Measurements from ENCODE around the gene GSTM3.
"Not testable (repeated sequence)": the region's sequence is repeated elsewhere in the genome, so short reads cannot be mapped to it uniquely, and the experiment has no call there.

The GSTM3 gene

GRCh38 chr1:109773900-109774485 is 33.2 kb upstream of the GSTM3 start:
- DNase-seq: no peak

DNA sequence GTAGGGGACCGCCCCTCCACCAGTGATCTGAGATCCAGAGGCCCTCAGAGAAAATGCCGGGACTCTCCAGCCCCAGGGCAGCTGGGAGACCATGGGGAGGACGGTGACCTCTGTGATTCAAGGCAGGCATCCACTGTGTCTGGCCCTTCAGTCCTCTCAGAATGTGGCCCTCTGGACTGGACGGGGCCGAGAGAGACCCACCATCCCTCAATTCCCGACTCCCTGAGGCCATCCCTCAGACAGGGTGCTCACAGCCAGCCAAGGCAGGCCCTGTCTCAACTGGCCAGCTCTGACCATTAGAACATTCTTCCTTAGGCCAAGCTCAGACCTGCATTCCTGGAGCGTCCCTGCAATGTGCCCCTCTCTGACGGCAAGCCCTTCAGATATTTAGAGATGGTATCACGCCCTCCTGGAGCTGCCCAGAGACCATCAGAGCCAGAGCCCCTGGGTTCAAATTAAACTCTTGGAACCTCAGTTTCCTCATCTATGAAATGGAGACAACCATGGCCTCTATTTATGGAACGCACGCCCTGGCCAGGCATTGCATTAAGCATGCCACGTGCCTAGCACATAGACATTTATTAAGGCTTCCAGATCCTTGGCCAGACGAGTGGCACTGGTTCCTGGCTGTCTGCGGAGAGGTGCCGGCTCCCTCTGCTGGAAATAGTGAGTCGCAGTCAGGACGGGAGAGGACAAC is 32.5 kb upstream of the GSTM3 start:
- peak; percentile 66 for DNase-seq

- no peak for DNase-seq
Observed at GRCh38 chr1:109772658-109773202, 31.9 kb upstream of the GSTM3 start.

DNA sequence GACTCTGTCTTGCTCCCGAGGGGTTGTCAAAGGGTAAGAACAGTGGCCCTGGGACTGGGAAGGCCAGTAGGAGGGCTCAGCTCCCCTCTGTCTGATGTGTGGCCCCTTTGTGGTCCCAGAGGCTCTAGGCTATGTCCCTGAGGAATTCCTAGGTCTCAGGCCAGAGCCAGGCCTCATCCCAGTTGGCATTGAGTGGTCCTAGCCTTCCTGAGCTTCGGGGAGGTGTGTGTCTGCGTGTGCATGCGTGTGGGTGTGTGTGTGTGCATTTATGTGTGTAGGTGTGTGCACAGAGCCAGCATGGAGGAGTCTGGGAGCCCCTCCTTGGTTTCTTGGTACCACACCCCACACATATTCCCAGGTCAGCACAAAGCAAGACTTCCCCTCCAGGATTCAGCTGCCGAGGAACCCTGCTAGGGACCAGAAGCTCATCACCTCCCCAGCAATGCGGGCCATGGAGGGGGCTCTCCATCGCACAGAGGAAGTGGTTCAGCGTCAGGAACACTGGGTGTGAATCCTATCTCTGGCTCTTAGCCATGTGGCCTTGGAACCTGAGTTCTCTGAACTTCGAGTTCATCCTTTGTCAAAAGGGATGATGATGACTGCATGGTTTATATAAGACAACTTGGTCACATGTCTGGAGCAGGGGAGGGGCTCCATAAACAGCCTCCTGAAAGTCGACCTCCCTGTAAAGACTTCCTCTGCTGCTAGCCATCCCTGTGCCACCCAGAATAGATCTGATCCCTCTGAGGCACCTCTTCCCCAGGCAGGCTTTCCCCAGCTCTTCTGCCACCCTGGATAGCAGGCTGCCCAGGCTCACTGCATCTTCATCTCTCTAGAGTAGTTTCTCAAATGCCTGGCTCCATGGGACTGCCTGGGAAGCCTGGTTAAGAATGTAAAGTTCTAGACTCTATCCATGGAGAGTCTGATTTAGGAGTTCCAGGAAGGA is 31.1 kb upstream of the GSTM3 start:
- no peak for DNase-seq

DNA sequence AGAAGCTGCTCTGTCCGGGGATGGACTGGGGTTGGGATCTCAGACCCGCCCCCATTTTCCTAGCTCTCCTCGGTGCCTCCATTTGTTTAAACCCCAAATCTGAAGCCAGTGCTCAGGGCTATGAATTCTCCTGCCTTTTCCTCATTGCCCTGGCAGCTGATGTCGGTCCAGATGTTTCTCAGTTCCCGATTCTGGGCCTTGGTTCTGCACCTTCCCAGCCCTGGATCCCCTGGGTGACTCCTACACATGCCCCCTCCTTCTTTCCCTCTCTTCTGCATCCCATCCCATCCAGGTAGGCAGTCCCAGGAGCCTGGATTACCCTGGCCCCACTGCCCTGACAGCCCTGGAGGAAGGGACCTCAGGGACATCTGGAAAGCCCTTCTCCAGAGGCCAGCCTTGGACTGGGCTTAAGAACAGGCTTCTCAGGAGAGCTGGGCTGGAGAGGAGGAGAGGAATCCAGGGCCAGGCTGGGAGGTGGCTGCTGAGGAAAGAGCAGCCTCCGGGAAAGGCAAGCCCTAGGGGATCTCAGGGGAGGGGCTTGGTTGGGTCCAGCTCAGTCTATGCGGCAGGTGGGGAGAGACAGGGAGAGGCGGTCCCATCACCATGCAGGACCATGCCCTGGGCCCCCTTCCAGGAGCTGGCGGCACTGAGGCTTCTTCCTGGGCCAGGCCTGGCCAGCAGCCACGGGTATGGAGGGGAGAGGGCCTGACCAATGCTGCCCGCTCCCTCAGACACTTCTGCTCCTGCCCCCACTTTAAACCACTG is 29.7 kb upstream of the GSTM3 start:
- no peak for DNase-seq

- DNase-seq: no peak
Observed at GRCh38 chr1:109769330-109770078, 28.7 kb upstream of the GSTM3 start.

GRCh38 chr1:109768820-109769219 is 28.0 kb upstream of the GSTM3 start:
- no peak for DNase-seq

GRCh38 chr1:109768335-109768650 is 27.5 kb upstream of the GSTM3 start:
- no peak for DNase-seq

DNA sequence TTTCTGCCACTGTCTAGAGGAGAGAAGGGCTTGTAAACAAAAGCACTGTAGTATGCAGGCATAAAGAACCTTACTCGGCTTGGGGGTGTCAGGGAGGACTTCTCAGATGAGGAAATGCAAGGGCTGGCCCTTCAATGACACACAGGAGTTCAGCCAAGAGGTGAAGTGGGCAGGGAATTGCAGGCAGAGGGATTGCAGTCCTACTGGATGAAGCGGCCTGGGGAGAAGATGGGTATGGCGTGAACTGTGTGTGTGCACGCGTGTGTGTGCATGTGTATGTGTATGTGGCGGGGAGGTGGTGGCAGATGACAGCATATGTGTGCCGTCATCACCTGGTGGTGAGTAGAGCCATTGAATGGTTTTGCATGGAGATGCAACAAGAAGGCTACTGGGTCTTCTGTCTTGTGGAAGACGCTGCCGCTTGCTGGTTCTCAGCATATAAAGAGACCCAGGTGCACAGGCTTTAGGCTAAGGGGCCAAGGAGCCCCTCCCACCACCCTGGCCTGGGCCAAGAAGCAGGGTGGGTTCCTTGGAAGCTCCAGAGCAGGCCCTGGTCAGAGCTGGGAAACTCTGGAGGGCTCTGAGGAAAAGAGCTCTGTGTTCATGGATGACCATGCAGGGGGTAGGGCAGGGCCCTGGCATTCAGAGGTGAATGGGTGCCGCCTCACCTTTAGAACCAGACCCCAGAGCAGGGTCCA is 26.9 kb upstream of the GSTM3 start:
- no peak for DNase-seq

DNA sequence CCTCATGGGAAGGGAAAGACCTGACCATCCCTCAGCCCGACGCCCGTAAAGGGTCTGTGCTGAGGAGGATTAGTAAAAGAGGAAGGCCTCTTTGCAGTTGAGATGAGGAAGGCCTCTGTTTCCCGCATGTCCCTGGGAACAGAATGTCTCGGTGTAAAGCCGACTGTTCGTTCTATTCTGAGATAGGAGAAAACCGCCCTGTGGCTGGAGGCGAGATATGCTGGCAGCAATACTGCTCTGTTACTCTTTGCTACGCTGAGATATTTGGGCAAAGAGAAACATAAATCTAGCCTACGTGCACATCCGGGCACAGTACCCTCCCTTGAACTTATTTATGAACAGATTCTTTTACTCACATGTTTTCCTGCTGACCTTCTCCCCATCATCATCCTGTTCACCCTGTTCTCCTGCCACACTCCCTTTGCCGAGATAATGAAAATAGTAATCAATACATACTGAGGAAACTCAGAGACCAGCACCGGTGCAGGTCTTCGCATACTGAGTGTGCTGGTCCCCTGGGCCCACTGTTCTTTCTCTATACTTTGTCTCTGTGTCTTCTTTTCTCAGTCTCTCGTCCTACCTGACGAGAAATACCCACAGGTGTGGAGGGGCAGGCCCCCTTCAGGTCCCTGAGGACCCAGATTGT is 26.3 kb upstream of the GSTM3 start:
- DNase-seq: not testable (repeated sequence)

- no peak for DNase-seq
Observed at GRCh38 chr1:109765896-109766615, 25.2 kb upstream of the GSTM3 start.

GRCh38 chr1:109765483-109765815 is 24.6 kb upstream of the GSTM3 start:
- DNase-seq: no peak

DNA sequence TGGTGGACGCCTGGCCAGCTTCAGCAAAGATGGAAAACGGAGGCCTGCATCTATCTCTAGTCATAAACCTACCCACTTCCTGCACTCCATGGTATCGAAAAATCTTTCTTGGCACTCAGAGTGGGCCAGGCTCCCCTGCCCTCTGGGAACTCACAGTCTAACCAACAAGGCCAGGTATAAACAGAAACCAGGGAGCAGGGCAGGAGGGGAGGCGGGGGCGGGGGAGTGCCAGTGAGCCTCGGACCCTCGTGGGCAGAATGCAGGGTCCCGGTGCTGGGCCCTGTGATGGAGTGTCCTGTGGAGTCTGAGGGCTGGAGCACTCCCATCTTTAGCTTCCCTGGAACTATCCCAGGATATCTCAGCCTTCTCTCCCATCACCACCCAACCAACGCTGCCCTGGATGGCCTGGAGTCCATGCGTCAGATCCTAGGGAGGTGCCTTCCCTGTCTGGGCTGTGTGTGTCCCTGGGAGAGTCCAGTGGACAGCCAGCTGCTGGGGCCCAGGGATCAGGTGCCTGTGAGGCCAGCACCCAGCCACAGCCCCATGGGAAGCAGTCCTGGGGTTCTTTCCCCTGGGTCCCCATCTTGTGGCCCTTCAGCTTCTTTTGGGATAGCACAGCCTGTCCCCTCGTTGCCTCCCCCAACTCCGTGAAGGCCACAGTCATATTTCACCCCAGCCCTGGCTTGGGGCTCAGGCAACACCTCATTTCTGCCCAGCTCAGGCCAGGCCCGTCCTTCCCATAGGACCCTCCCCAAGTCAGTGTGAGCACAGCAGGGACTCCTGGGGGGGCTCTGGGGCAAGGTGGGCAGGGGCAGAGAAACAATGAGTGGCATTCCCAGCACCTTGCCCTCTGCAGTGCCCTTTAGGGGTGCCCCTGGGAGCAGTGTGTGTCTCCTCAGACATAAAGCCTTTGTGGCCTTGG is 24.0 kb upstream of the GSTM3 start:
- no peak for DNase-seq

DNA sequence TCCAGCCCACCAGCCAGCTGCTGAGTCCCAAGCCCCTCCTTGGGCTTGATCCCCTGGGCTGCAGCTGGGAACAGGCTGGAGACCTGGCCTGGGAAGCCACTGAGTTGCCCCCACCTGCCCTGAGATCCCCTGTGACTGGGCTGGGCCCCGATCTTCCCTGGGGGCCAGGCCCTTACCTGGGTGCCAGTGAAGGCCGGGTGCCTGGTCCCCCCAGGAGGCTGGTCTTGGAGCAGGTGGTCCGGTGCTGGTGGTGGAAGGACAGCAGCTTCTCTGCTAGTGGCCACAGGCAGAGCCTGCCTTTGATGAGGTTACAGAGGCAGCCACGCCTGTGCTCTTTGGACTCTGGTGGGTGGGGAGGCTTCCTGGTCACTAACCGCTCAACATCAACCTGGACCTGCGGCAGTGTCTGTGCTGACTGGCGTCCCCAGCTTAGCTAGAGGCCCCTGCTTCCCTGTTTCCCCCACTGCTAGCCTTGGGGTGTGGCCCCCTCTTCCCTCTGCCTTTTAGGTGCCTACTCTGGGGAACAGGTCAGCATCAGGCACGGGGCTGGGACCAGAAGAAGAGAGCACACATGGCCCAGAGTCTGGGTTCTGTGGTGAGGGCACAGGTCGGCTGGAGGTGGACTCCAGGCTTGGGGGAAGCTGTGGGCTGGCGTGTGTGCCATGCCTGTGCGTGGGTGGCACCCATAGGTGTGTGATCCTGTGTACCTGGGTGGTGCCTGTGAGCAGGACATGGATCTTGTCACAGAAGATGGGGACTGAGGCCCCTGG is 23.0 kb upstream of the GSTM3 start, which contains the start of gene EPS8L3:
EPS8L3 (minus strand) TSS at position 278 of the 770 bp plus-strand sequence. CDS start 2,174 bp downstream, outside the sequence.
- no peak for DNase-seq

GRCh38 chr1:109762821-109763645 is 22.2 kb upstream of the GSTM3 start:
- no peak for DNase-seq

- no peak for DNase-seq
Observed at GRCh38 chr1:109762039-109762585, 21.3 kb upstream of the GSTM3 start.
